Stomach (tissue), 4 donors: Measurements from ENCODE around the gene NDUFA9.

ENCODE experiments used
- CTCF ChIP-seq, 7 experiments: fragments of 450-650 bp in 4 of 7; fragments of 200-600 bp in 3 of 7; sonication (generic) in 3 of 7; IDR thresholded peaks; one replicate each; pipeline ENCODE4 v1.5.1; 2016 to 2019; ENCODE audit warnings: antibody characterized with exemption in 7 of 7, control low read depth in 2 of 7, mild to moderate bottlenecking in 1 of 7
- EP300 ChIP-seq: sonication (generic); formaldehyde crosslinking; IDR thresholded peaks from one replicate; pipeline ENCODE4 v1.6.1; 2017; ENCODE audit warnings: antibody characterized with exemption
- POLR2A ChIP-seq, 4 donors: fragments of 450-650 bp; IDR thresholded peaks; one replicate each; pipeline ENCODE4 v1.6.1; 2016; ENCODE audit warnings: antibody characterized with exemption in 4 of 4, control low read depth in 2 of 4, mild to moderate bottlenecking in 1 of 4, moderate library complexity in 1 of 4
- POLR2AphosphoS5 ChIP-seq, 3 donors: sonication (generic); formaldehyde crosslinking; IDR thresholded peaks; one replicate each; pipeline ENCODE4 v1.6.1; 2016; ENCODE audit warnings: antibody characterized with exemption in 3 of 3

GRCh38 chr12:4626543-4626942 is 22.4 kb upstream of the NDUFA9 start:
- TF ChIP-seq POLR2A (IDR thresholded peaks at IDR 0.05) (no peak), CTCF (IDR thresholded peaks at IDR 0.05) (no peak), POLR2AphosphoS5 (IDR thresholded peaks at IDR 0.05) (no peak), EP300 (no peak)
